GM18909 (cell line): ENCODE measurements around the gene OR7D4.
"Not testable (repeated sequence)": the region's sequence is repeated elsewhere in the genome, so short reads cannot be mapped to it uniquely, and the experiment has no call there.

Experiments used
- ATAC-seq: cut with Tn5 transposase; IDR thresholded peaks from one replicate; pipeline ENCODE4 v1.9.1; 2021; ENCODE audit warnings: mild to moderate bottlenecking; ENCODE audit not compliant: unreplicated experiment, poor library complexity

Gene OR7D4

DNA sequence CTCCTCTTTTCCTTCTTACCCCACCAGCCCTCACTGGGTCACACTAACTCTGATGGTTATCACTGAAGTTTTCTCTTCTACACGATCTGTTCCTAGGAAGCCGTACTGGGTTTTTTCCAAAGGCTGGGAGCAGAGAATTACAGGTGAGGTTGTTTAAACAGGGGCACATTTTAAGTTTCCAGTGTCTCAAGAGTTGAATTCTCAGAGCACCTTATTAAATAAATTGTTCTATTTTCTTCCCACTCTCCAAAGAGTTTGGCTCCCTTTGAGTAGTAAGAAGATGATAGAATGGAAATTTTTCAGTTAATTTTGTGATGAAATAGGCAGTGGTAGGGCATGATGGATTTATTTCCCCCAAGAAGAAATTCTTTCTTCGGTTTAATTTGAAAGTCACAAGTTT lies at the start of gene OR7D4:
Gene OR7D4, minus strand, starts transcription at position 101 of the 400 bp plus-strand sequence. CDS start 4,752 bp downstream, outside the sequence.
- no peak for ATAC-seq

DNA sequence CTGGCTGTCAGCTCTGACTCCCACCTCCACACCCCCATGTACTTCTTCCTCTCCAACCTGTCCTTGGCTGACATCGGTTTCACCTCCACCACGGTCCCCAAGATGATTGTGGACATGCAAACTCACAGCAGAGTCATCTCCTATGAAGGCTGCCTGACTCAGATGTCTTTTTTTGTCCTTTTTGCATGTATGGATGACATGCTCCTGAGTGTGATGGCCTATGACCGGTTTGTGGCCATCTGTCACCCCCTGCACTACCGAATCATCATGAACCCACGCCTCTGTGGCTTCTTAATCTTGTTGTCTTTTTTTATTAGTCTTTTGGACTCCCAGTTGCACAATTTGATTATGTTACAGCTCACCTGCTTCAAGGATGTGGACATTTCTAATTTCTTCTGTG lies 31.8 kb upstream of the OR7D4 start:
- no peak for ATAC-seq

DNA sequence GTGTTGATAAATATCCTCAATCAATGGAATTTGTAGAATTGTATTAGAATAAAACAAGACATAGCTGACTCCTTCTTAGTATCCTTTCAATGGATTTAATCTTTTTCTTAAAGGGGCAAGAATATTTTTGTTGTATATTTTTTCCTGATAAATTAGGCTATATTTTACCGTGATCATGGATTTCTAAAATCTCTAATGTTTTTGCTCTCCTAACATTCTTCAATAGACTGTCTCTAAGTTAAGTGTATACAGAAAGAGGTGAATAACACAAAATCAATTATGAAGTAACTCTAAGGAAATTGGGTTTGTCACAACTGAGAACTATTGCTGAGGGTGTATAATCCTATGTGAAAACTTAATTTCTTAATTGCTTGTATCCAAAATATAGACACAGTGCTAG lies 31.2 kb upstream of the OR7D4 start, which contains the start of gene OR7E24:
Gene OR7E24, plus strand, starts transcription at position 301 of the 400 bp plus-strand sequence. CDS start 114 bp downstream, outside the sequence.
- no peak for ATAC-seq

DNA sequence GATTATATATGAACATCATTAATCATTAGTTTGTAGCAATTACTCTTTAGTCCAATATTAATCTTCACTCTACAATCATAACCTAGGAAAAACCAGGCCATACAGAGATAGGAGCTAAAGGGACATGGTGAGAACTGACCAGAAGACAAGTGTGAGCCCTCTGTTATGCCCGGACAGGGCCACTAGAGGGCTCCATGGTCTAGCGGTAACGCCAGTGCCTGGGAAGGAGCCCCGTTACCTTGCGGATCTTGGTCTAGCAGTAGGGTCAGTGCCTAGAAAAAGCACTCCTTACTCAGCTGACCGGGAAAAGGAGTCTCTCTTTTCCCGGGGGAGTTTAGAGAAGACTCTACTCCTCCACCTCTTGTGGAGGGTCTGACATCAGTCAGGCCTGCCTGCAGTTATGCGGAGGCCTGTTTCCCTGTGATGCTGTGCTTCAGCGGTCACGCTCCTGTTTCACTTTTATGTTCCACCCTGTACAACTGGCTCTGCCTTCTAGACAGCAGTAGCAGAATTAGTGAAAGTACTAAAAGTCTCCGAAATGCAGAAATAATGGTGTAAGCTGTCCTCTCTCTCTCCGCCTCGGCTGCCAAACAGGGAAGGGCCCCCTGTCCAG lies 13.8 kb downstream of the OR7D4 start:
- no peak for ATAC-seq

DNA sequence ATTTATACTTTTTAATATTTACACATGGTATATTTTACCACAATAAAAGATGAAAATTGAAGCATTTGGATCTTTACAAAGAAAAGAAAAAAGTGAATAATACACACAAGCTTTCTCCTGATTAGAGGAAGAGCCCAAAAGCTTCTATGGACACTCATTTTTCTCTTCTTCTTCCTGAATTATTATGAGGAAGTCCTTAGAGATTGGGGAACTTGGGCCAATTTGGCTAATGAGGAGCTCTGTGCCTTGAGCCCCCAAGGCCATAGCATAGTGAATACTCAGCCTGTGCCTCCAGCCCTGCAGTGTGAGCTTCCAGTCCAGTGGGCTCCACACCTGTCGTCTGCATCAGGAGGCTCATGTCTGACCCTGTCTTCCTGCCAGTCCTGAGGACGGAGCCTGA lies 21.3 kb downstream of the OR7D4 start:
- not testable (repeated sequence) for ATAC-seq

DNA sequence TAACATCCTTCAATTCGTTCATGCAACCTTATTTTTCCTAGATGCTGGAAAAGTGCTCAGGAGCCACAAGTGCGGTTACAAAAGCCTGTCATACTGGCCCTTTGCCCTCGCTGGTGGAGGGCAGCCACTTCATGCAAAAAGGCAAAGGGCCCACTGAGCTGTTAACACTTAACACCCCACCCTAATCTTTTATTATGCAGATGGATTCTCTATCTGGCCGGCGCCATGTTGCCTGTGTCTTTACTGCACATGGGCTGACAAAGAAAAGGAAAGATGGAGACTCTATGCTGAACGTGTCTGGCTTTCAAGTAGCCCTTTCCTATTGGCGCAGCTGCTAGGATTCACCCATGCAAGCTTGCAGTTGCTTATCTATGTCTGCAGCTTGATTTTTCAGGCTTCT lies 29.9 kb downstream of the OR7D4 start:
- no peak for ATAC-seq

DNA sequence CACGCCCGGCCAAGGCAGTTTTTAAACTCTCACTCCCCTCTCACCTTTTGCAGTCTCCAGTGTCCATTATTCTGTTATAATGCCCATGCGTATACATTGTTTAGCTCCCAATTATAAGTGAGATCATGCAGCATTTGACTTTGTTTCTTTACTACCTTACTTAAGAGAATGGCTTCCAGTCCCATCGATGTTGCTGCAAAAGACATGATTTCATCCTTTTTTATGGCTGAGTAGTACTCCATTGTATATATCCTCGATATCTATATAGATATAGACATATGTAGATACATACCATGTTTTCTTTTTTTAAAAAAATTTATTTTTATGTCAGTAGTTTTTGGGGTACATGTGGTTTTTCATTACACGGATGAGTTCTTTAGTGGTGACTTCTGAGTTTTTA lies 32.2 kb downstream of the OR7D4 start:
- ATAC-seq = no peak

DNA sequence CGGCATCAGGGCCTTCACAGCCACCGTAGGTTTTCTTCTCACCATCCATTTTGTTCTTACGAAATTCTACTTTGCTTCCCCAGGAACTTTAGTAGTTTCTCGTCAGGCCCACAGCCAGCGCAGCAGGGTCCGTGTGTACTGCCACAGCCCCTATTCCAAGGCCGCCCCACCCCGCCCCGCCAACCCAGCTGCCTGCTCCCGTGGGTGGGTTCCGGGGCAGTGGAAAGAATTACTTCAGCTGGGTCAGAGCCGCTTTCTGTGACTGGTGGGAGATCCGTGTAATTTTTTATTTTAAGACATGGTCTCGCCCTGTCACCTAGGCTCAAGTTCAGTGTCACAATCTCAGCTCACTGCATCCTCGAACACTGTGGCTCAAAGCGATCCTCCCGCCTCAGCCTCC lies 36.4 kb downstream of the OR7D4 start:
- ATAC-seq = no peak

DNA sequence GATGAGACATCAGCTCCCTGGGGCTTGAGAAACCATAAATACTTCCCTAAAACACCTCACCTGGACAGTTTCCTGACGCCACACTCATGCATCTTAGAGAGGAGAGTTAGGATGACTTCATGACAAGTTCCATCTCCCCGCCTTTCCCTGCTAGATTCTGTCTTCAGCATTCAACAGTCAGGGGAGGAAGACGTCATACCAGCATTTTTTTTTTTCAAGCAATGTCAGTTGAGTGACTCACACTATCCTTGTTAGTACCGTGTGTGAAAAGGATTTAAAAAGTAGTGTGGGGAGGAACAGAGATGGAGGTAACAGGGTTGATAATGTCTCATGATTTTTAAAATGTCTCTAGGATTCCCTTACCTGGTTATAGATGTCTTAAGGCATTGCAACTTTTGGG lies 40.5 kb downstream of the OR7D4 start, which contains the start of gene OR7D2:
Gene OR7D2, plus strand, starts transcription at position 79 of the 400 bp plus-strand sequence. CDS start 6,803 bp downstream, outside the sequence.
- ATAC-seq = no peak

DNA sequence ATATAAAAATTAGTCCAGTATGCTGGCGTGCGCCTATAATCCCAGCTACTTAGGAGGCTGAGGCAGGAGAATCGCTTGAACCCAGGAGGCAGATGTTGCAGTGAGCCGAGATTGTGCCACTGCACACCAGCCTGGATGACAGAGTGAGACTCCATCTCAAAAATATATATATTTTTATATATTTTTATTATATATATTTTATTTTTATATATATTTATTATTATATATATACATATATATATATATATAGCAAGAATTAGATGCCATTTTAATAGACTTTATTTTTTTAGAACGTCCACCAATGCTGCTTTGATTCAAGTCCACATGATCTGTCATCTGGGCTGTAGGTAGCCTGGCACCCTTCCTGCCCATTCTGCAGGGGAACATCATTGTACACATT lies 44.1 kb downstream of the OR7D4 start:
- no peak for ATAC-seq

DNA sequence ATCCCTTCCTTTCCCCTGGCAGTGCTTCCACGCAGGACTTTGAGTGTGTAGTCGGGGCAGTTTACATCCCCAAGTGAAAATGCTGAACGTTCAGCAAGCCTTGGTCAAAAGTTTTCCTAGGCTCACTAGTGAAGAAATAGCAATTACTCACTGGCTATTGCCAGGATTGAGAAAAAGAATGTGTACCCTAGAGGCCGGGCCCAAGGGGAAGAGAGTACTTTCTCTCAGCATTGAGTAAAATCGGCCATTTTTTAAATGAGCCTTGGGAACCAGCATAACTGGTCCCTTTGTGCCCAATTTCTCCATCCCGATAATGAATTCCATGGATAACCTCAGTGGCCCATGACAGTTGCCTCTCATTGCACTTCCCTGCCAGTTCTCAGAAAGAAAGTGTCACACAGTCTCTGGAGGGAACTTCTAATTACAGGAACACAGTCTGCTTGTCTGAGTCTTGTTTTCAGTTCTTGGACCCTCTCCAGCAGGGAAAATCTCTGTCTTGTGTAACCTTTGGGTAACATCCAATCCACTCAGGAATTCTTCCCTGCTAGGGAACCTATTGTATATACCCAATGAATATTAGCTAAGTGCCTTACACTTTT lies 47.9 kb downstream of the OR7D4 start:
- ATAC-seq = no peak

DNA sequence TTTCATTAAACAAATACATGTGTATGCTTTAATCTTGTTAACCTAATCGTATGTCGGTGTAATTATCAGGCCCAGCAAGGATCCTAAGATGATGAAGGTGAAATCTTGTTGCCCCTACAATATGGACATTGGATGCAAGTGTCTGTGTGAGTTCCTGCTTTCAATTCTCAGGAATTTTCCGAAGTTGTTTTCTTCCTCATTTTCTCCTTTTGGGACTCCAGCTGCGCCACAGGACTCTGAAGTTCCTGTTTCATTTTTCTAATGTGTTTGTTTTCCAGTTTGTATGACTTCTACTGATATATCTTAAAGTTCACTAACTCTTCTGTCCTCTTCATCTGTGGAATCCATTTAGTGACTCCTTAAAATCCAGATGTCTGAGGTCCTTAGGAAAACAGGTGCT lies 52.5 kb downstream of the OR7D4 start:
- no peak for ATAC-seq

DNA sequence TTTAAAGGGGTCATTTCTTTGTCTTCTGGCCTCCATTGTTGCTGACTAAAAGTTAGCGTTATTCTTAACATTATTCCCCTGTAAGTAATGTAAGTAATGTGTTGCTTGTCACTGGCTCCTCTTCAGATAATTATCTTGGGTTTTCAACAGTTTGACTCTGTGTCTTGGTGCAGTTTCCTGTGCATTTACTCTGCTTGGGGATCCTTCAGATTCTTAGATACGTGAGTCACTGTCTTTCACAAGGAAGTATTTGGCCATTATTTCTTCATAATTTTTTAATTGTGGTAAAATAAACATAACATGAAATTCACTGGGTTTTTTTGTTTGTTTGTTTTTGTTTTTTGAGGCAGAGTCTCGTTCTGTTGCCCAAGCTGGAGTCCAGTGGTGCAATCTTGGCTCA lies 54.1 kb downstream of the OR7D4 start:
- ATAC-seq = no peak

DNA sequence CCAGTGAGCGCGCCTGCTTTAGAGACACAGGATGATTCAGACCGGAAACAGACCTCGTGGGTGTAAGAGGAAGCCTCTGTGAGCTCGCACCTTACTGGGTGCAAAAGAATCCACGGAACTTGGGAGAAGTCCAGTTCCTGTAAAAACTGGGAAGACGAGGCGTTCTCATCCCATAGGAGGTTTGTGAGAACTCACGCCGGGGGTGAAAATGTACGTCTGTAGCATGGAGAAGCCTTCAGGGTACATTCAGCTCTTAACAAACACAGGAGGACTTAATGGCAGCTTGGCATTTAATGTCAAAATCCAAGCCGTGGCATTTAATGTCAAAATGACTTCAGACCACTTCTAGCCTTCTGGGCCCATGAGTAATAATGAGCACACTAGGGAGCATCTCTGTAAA lies 58.0 kb downstream of the OR7D4 start:
- ATAC-seq = no peak
